H1 (cell line): ENCODE measurements around the gene MCM9. TPM values are rescaled to one million over a fixed set of nuclear protein-coding genes. Genes with fewer than 3 reads are reported as not detected.

Experiments
- ATF3 ChIP-seq: IDR thresholded peaks from 2 replicates; pipeline ENCODE4 v1.6.1; 2011; ENCODE audit warnings: low read depth, mild to moderate bottlenecking, low read length; ENCODE audit not compliant: insufficient read depth
- polyA plus RNA-seq, 7 experiments: library from polyadenylated mRNA; depleted of rRNA in 3 of 7; stranded (reverse) in 5 of 7; unstranded in 2 of 7; fragments of >200 nt in 5 of 7; fragments of 200-250 nt in 2 of 7; gene quantifications; 1 replicate in 5 of 7; 2 replicates in 1 of 7; 4 replicates in 1 of 7; pipeline versions ENCODE4 v1.2.1 to v1.2.3, GENCODE V29; 2011 to 2013; ENCODE audit warnings: missing spikeins in 2 of 7, mixed read lengths in 2 of 7
- total RNA-seq: library from RNA; stranded (reverse); fragmentation: NEBNext Ultra II Directional; extraction: Animal tissue kit (Norgen Biotek cat#: 25700); gene quantifications from 2 replicates; pipeline ENCODE4 v1.2.1, GENCODE V29; 2021

MCM9 gene
- total and polyA plus RNA-seq, 2 of the 8 experiments (the other 6 are each of a cell fraction or from before 2014, with no cell fraction given): 3.7 to 11.4 TPM

DNA sequence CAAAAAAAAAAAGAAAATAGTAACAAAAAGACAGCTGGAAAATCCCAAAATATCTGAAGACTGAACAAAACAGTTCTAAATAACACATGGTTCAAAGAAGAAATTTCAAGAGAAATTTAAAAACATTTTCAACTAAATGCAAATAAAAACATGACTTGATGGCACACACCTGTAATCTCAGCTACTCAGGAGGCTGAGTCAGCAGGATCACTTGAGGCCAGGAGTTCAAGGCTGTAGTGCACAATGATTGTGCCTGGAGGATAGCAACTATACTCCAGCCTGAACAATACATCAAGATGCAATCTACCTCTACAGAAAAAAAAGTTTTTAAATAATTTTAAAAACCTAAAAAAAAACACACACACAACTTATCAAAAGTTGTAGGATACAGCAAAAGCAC is 62.6 kb downstream of the MCM9 start (continued):
- no peak for TF ChIP-seq ATF3
